WTC11 (cell line): ENCODE results near the gene ZNF217. TPM values are rescaled to one million over a fixed set of nuclear protein-coding genes. Genes with fewer than 3 reads are reported as not detected.
A peak's percentile ranks its signal among the peaks of the same experiment; 100 is the strongest.

Experiments
- ATAC-seq: fragments of 200-7000 bp; cut with Tn5 transposase; 2 replicates; pipeline ENCODE4 v1.10.0; 2021; ENCODE audit warnings: mild to moderate bottlenecking, moderate library complexity
- CTCF ChIA-PET: fragments of 300-600 bp; sonication (Branson Sonifier 250); formaldehyde crosslinking; loops from one replicate; lab custom pipeline; 2021; ENCODE audit warnings: antibody characterized with exemption; lab: Charles Lee
- POLR2A ChIA-PET: fragments of 350-600 bp; sonication (Branson Sonifier 250); formaldehyde crosslinking; loops from one replicate; lab custom pipeline; 2021; ENCODE audit warnings: antibody characterized with exemption; lab: Charles Lee
- DNase-seq: peaks from one replicate; pipeline ENCODE4 v3.0.0; 2021; ENCODE audit warnings: low spot score
- H3K27ac Mint-ChIP-seq: 2 replicates; pipeline ENCODE4 v1.8.0; 2021; ENCODE audit warnings: mixed read lengths
- H3K27me3 Mint-ChIP-seq: 2 replicates; pipeline ENCODE4 v1.8.0; 2021; ENCODE audit warnings: low read depth, mild to moderate bottlenecking, moderate library complexity, mixed read lengths
- H3K36me3 Mint-ChIP-seq: 2 replicates; pipeline ENCODE4 v1.8.0; 2021; ENCODE audit warnings: mixed read lengths
- H3K4me1 Mint-ChIP-seq: 2 replicates; pipeline ENCODE4 v1.8.0; 2022; ENCODE audit warnings: mixed read lengths
- H3K4me3 Mint-ChIP-seq: 2 replicates; pipeline ENCODE4 v1.8.0; 2021; ENCODE audit warnings: mild to moderate bottlenecking, moderate library complexity, mixed read lengths
- H3K9me3 Mint-ChIP-seq: 2 replicates; pipeline ENCODE4 v1.8.0; 2021; ENCODE audit warnings: mixed read lengths
- KAT7 ChIP-seq: sonication (generic); formaldehyde crosslinking; IDR thresholded peaks from 2 replicates; pipeline ENCODE4 v1.8.1; 2023; ENCODE audit warnings: missing genetic modification reagents, mild to moderate bottlenecking, borderline replicate concordance
- NR2C2 ChIP-seq: sonication (generic); formaldehyde crosslinking; IDR thresholded peaks from 2 replicates; pipeline ENCODE4 v1.8.0; 2022; ENCODE audit warnings: mild to moderate bottlenecking, missing genetic modification reagents
- PRRX2 ChIP-seq: fragments of 250-450 bp; sonication (Bioruptor Pico); IDR thresholded peaks from 2 replicates; pipeline ENCODE4 v1.8.0; 2021; ENCODE audit warnings: mild to moderate bottlenecking
- RORB ChIP-seq: fragments of 250-450 bp; sonication (Bioruptor Pico); IDR thresholded peaks from 2 replicates; pipeline ENCODE4 v1.9.0; 2021; ENCODE audit warnings: mild to moderate bottlenecking
- SMAD3 ChIP-seq: sonication (generic); formaldehyde crosslinking; IDR thresholded peaks from 2 replicates; pipeline ENCODE4 v1.8.0; 2022; ENCODE audit warnings: missing genetic modification reagents, mild to moderate bottlenecking, borderline replicate concordance
- SMAD4 ChIP-seq: sonication (generic); formaldehyde crosslinking; IDR thresholded peaks from 2 replicates; pipeline ENCODE4 v1.8.0; 2022; ENCODE audit warnings: mild to moderate bottlenecking, missing genetic modification reagents
- TCF7 ChIP-seq: sonication (generic); formaldehyde crosslinking; IDR thresholded peaks from 2 replicates; pipeline ENCODE4 v1.8.0; 2022; ENCODE audit warnings: mild to moderate bottlenecking, low read depth, missing genetic modification reagents, moderate library complexity
- ZNF138 ChIP-seq: sonication (generic); formaldehyde crosslinking; conservative IDR thresholded peaks from 2 replicates; pipeline ENCODE4 v1.8.1; 2022; ENCODE audit warnings: mild to moderate bottlenecking, moderate library complexity, missing genetic modification reagents
- ZNF396 ChIP-seq: fragments of 250-450 bp; sonication (Bioruptor Pico); IDR thresholded peaks from 2 replicates; pipeline ENCODE4 v1.8.0; 2021; ENCODE audit warnings: mild to moderate bottlenecking, moderate library complexity, borderline replicate concordance
- ZNF416 ChIP-seq: fragments of 250-450 bp; sonication (Bioruptor Pico); IDR thresholded peaks from 2 replicates; pipeline ENCODE4 v1.9.0; 2021; ENCODE audit warnings: mild to moderate bottlenecking, inconsistent platforms
- total RNA-seq: library from RNA; stranded (reverse); gene quantifications from 3 replicates; pipeline ENCODE4 v1.2.3, GENCODE V29; 2021
- TF ChIP-seq, protein P1 (sequence below): sonication (generic); formaldehyde crosslinking; IDR thresholded peaks from 2 replicates; pipeline ENCODE4 v1.8.1; 2022; ENCODE audit warnings: missing genetic modification reagents, borderline replicate concordance
- TF ChIP-seq, protein P2 (sequence below): fragments of 200-600 bp; IDR thresholded peaks from 2 replicates; pipeline ENCODE4 v1.8.0; 2022; ENCODE audit warnings: antibody characterized with exemption
- TF ChIP-seq, protein P3 (sequence below): sonication (generic); formaldehyde crosslinking; IDR thresholded peaks from 2 replicates; pipeline ENCODE4 v1.8.1; 2022; ENCODE audit warnings: mild to moderate bottlenecking, moderate library complexity, missing genetic modification reagents
- TF ChIP-seq, protein P4 (sequence below): sonication (generic); formaldehyde crosslinking; IDR thresholded peaks from 2 replicates; pipeline ENCODE4 v1.8.0; 2023; ENCODE audit warnings: missing genetic modification reagents, mild to moderate bottlenecking, borderline replicate concordance
- TF ChIP-seq, protein P5 (sequence below): sonication (generic); formaldehyde crosslinking; IDR thresholded peaks from 2 replicates; pipeline ENCODE4 v1.8.1; 2022; ENCODE audit warnings: mild to moderate bottlenecking, missing genetic modification reagents, moderate library complexity, borderline replicate concordance
- TF ChIP-seq, protein P6 (sequence below): sonication (generic); formaldehyde crosslinking; IDR thresholded peaks from 2 replicates; pipeline ENCODE4 v1.8.0; 2022; ENCODE audit warnings: mild to moderate bottlenecking, missing genetic modification reagents
- TF ChIP-seq, protein P7 (sequence below): fragments of 250-450 bp; sonication (Bioruptor Pico); IDR thresholded peaks from 2 replicates; pipeline ENCODE4 v1.9.0; 2021; ENCODE audit warnings: mild to moderate bottlenecking
- TF ChIP-seq, protein P8 (sequence below): fragments of 250-450 bp; sonication (Bioruptor Pico); IDR thresholded peaks from 2 replicates; pipeline ENCODE4 v1.9.0; 2021; ENCODE audit warnings: moderate library complexity, mild to moderate bottlenecking, inconsistent platforms, borderline replicate concordance
- TF ChIP-seq, protein P9 (sequence below): sonication (generic); formaldehyde crosslinking; IDR thresholded peaks from 2 replicates; pipeline ENCODE4 v1.8.1; 2023; ENCODE audit warnings: mild to moderate bottlenecking, missing genetic modification reagents, moderate library complexity

The ZNF217 gene
- total RNA-seq, 1 experiment from 2014 or later: 75.6 TPM

DNA sequence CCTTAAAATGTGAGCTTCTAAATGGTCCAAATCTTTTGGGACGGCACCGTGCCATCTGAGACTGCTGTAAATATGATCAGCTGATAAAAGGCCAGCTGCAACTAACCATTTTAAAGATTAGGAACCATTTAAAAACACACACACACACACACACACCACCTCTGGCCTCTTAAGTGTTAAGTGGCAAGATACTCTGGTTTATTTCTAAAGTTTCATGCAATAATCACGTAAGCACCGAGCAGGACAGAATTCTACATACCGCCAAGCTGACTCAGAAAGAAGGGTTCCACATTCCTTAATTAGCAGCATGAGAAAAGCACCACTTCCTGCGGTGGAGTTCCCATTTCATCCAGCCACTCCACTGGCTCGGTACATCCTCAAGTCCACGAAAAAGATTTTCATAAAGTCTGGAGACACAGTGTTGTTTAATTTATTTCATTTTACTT, 17.8 kb upstream of the ZNF217 start (continued):
- TF ChIP-seq, protein P1, sequence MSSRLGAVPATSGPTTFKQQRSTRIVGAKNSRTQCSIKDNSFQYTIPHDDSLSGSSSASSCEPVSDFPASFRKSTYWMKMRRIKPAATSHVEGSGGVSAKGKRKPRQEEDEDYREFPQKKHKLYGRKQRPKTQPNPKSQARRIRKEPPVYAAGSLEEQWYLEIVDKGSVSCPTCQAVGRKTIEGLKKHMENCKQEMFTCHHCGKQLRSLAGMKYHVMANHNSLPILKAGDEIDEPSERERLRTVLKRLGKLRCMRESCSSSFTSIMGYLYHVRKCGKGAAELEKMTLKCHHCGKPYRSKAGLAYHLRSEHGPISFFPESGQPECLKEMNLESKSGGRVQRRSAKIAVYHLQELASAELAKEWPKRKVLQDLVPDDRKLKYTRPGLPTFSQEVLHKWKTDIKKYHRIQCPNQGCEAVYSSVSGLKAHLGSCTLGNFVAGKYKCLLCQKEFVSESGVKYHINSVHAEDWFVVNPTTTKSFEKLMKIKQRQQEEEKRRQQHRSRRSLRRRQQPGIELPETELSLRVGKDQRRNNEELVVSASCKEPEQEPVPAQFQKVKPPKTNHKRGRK: no peak
- TF ChIP-seq SMAD3 (CRISPR knock-in tag) (no peak), ZNF396 (CRISPR knock-in tag) (no peak), KAT7 (CRISPR knock-in tag) (no peak), NR2C2 (CRISPR knock-in tag) (no peak)
- TF ChIP-seq, protein P2, sequence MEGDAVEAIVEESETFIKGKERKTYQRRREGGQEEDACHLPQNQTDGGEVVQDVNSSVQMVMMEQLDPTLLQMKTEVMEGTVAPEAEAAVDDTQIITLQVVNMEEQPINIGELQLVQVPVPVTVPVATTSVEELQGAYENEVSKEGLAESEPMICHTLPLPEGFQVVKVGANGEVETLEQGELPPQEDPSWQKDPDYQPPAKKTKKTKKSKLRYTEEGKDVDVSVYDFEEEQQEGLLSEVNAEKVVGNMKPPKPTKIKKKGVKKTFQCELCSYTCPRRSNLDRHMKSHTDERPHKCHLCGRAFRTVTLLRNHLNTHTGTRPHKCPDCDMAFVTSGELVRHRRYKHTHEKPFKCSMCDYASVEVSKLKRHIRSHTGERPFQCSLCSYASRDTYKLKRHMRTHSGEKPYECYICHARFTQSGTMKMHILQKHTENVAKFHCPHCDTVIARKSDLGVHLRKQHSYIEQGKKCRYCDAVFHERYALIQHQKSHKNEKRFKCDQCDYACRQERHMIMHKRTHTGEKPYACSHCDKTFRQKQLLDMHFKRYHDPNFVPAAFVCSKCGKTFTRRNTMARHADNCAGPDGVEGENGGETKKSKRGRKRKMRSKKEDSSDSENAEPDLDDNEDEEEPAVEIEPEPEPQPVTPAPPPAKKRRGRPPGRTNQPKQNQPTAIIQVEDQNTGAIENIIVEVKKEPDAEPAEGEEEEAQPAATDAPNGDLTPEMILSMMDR: no peak

DNA sequence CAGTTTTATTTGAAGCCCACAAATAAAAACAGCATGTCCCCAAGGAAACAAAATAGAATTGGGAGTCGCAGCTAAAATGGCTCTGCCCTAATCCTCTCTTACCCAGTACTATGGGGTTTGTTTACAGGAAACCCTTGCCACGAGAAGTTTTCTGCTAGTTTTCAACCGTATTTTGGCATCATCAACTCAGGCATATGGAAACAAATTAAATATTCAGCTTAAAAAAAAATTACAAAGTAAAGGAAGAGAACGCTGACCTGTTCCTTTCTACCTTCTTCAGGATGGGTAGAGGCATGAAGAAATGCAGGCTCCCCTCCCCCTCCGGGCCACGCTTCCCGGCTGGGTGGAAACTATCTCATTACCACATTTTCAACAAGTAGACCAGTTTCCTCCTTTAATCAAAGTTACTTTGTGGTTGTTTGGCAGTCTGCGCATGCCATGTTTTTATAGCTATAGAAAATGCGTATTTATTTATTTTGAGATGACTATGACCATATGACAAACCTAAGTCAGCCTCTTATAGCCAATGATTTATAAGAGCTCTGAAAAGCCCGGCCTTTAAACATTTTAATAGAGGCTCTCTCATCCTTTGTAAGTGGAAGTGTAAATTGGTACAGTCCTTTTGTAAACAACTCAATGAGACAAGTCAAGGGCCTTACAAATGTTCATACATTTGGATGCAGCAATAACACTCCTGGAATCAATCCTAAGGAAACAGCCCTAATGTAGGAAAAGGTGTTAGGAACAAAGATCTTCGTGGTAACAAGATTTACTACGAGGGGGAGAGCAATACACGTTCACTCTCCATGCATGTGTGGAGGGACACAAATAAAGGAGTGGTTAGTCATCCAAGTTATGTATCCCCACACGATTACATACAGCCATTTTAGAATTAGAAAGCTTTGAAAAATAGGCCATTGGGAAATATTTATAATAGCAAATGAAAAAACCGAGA, 16.1 kb upstream of the ZNF217 start:
- CTCF ChIA-PET: interaction anchor here (0.5 to 1.9 kb wide), 5 partner anchors 75 to 330 kb away, joined by 3 to 8 read pairs (median 3); no protein-coding TSS in a partner anchor
- Mint-ChIP-seq H3K27me3 (no peaks in the 10 kb centered on the region), H3K27ac (peak overlapping the region; percentile 77), H3K4me1 (peaks cover 52% of the 10 kb centered on the region), H3K4me3 (peak overlapping the region; percentile 5; the same call in 1 of the 2 replicates), H3K36me3 (no peaks in the 10 kb centered on the region), H3K9me3 (no peaks in the 10 kb centered on the region)
- POLR2A ChIA-PET: interaction anchor here (1.8 kb wide), 1 partner anchor 14 kb away, joined by 7 read pairs; no protein-coding TSS in a partner anchor
- DNase-seq: peak; percentile 47
- peak; percentile 59 for ATAC-seq
- TF ChIP-seq, protein P3, sequence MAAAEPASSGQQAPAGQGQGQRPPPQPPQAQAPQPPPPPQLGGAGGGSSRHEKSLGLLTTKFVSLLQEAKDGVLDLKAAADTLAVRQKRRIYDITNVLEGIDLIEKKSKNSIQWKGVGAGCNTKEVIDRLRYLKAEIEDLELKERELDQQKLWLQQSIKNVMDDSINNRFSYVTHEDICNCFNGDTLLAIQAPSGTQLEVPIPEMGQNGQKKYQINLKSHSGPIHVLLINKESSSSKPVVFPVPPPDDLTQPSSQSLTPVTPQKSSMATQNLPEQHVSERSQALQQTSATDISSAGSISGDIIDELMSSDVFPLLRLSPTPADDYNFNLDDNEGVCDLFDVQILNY (CRISPR knock-in tag): no peak
- TF ChIP-seq, protein P4, sequence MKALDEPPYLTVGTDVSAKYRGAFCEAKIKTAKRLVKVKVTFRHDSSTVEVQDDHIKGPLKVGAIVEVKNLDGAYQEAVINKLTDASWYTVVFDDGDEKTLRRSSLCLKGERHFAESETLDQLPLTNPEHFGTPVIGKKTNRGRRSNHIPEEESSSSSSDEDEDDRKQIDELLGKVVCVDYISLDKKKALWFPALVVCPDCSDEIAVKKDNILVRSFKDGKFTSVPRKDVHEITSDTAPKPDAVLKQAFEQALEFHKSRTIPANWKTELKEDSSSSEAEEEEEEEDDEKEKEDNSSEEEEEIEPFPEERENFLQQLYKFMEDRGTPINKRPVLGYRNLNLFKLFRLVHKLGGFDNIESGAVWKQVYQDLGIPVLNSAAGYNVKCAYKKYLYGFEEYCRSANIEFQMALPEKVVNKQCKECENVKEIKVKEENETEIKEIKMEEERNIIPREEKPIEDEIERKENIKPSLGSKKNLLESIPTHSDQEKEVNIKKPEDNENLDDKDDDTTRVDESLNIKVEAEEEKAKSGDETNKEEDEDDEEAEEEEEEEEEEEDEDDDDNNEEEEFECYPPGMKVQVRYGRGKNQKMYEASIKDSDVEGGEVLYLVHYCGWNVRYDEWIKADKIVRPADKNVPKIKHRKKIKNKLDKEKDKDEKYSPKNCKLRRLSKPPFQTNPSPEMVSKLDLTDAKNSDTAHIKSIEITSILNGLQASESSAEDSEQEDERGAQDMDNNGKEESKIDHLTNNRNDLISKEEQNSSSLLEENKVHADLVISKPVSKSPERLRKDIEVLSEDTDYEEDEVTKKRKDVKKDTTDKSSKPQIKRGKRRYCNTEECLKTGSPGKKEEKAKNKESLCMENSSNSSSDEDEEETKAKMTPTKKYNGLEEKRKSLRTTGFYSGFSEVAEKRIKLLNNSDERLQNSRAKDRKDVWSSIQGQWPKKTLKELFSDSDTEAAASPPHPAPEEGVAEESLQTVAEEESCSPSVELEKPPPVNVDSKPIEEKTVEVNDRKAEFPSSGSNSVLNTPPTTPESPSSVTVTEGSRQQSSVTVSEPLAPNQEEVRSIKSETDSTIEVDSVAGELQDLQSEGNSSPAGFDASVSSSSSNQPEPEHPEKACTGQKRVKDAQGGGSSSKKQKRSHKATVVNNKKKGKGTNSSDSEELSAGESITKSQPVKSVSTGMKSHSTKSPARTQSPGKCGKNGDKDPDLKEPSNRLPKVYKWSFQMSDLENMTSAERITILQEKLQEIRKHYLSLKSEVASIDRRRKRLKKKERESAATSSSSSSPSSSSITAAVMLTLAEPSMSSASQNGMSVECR (CRISPR knock-in tag): no peak
- TF ChIP-seq, protein P5, sequence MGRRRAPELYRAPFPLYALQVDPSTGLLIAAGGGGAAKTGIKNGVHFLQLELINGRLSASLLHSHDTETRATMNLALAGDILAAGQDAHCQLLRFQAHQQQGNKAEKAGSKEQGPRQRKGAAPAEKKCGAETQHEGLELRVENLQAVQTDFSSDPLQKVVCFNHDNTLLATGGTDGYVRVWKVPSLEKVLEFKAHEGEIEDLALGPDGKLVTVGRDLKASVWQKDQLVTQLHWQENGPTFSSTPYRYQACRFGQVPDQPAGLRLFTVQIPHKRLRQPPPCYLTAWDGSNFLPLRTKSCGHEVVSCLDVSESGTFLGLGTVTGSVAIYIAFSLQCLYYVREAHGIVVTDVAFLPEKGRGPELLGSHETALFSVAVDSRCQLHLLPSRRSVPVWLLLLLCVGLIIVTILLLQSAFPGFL (CRISPR knock-in tag): no peak
- no peak for TF ChIP-seq ZNF138 (CRISPR knock-in tag)
- TF ChIP-seq TCF7: no peak
- TF ChIP-seq ZNF416 (CRISPR knock-in tag): no peak
- TF ChIP-seq, protein P6, sequence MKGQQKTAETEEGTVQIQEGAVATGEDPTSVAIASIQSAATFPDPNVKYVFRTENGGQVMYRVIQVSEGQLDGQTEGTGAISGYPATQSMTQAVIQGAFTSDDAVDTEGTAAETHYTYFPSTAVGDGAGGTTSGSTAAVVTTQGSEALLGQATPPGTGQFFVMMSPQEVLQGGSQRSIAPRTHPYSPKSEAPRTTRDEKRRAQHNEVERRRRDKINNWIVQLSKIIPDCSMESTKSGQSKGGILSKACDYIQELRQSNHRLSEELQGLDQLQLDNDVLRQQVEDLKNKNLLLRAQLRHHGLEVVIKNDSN (CRISPR knock-in tag): no peak
- TF ChIP-seq, protein P7, sequence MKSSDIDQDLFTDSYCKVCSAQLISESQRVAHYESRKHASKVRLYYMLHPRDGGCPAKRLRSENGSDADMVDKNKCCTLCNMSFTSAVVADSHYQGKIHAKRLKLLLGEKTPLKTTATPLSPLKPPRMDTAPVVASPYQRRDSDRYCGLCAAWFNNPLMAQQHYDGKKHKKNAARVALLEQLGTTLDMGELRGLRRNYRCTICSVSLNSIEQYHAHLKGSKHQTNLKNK (CRISPR knock-in tag): no peak
- TF ChIP-seq, protein P8, sequence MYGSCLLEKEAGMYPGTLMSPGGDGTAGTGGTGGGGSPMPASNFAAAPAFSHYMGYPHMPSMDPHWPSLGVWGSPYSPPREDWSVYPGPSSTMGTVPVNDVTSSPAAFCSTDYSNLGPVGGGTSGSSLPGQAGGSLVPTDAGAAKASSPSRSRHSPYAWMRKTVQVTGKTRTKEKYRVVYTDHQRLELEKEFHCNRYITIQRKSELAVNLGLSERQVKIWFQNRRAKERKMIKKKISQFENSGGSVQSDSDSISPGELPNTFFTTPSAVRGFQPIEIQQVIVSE (CRISPR knock-in tag): no peak
- no peak for TF ChIP-seq PRRX2 (CRISPR knock-in tag)
- TF ChIP-seq, protein P9, sequence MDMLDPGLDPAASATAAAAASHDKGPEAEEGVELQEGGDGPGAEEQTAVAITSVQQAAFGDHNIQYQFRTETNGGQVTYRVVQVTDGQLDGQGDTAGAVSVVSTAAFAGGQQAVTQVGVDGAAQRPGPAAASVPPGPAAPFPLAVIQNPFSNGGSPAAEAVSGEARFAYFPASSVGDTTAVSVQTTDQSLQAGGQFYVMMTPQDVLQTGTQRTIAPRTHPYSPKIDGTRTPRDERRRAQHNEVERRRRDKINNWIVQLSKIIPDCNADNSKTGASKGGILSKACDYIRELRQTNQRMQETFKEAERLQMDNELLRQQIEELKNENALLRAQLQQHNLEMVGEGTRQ (CRISPR knock-in tag): no peak
- TF ChIP-seq SMAD4: no peak
- TF ChIP-seq RORB (CRISPR knock-in tag): no peak
